HG02571 (cell line): ENCODE results near the gene YWHAQ.
"Not testable (repeated sequence)": the region's sequence is repeated elsewhere in the genome, so short reads cannot be mapped to it uniquely, and the experiment has no call there.

Experiments used
- ATAC-seq: cut with Tn5 transposase; IDR thresholded peaks from one replicate; pipeline ENCODE4 v1.9.1; 2021; ENCODE audit warnings: mild to moderate bottlenecking, moderate library complexity; ENCODE audit not compliant: unreplicated experiment

Gene YWHAQ

GRCh38 chr2:9554921-9555296 lies 75.9 kb downstream of the YWHAQ start:
- ATAC-seq = no peak

GRCh38 chr2:9552219-9553178 lies 78.3 kb downstream of the YWHAQ start:
- ATAC-seq = no peak

GRCh38 chr2:9550859-9551391 lies 79.9 kb downstream of the YWHAQ start:
- ATAC-seq = not testable (repeated sequence)

GRCh38 chr2:9549420-9549819 lies 81.4 kb downstream of the YWHAQ start:
- no peak for ATAC-seq

- peak; percentile 63 for ATAC-seq
Measured at GRCh38 chr2:9548506-9548905, 82.3 kb downstream of the YWHAQ start.

- ATAC-seq = no peak
Measured at GRCh38 chr2:9547262-9547991, 83.4 kb downstream of the YWHAQ start.

GRCh38 chr2:9545502-9545901 lies 85.3 kb downstream of the YWHAQ start:
- ATAC-seq = no peak

GRCh38 chr2:9543557-9543956 lies 87.2 kb downstream of the YWHAQ start:
- ATAC-seq = no peak

- no peak for ATAC-seq
Measured at GRCh38 chr2:9539531-9539930, 91.3 kb downstream of the YWHAQ start.

- ATAC-seq = no peak
Measured at GRCh38 chr2:9538000-9538507, 92.7 kb downstream of the YWHAQ start.

- no peak for ATAC-seq
Measured at GRCh38 chr2:9536504-9536903, 94.3 kb downstream of the YWHAQ start.

GRCh38 chr2:9535177-9535576 lies 95.6 kb downstream of the YWHAQ start:
- ATAC-seq = no peak
